GM12864 (cell line): ENCODE results near the gene MTMR12.

Experiments
- DNase-seq: peaks from one replicate; pipeline ENCODE4 v3.0.0-alpha.2; 2011; ENCODE audit warnings: low read depth
- H3K4me3 ChIP-seq: 2 replicates; pipeline ENCODE4 v1.5.1; 2011; ENCODE audit warnings: mild to moderate bottlenecking, low read depth, low read length, control low read depth
- CTCF ChIP-seq: IDR thresholded peaks from 2 replicates; pipeline ENCODE4 v1.5.1; 2011; ENCODE audit warnings: low read depth, mild to moderate bottlenecking, moderate library complexity, low read length, control low read depth, inconsistent platforms; ENCODE audit errors: missing control alignments

MTMR12 gene

GRCh38 chr5:32353420-32353819 lies 40.7 kb upstream of the MTMR12 start:
- TF ChIP-seq CTCF = no peak
- H3K4me3 ChIP-seq = no peak overlapping the region
- no peak for DNase-seq

DNA sequence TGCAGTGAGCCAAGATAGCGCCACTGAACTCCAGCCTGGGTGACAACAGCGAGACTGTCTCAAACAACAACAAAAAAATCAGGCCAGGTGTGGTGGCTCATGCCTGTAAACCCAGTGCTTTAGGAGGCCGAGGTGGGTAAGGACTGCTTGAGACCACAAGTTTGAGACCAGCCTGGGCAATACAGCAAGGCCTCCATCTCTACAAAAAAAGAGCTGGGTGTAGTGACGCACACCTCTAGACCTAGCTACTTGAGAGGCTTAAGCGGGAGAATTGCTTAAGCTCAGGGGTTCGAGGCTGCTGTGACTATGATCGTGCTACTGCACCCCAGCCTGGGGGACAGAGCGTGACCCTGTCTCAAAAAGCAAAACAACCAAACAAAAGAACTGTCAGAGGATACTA lies 39.9 kb upstream of the MTMR12 start:
- TF ChIP-seq CTCF = no peak
- DNase-seq = no peak
- no peak overlapping the region for H3K4me3 ChIP-seq

DNA sequence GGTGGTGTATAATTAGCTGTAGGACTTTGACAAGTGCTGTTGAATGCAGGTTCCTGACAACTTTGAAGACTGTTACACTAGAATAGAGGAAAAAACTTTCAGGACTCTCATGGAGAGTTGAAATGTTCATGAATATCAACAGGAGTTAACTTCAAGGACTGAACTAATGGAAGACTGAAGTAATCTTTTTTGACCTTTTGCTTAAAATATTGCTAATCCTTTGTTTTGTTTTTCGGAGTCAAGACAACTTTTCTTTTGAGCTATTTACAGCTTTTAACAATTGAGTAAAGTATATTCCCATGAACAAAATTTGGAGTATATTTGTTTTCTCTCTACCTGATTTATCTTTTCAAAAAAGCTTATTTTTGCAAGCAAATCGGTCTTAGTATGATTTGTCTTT lies 34.1 kb upstream of the MTMR12 start:
- no peak overlapping the region for H3K4me3 ChIP-seq
- TF ChIP-seq CTCF = no peak
- no peak for DNase-seq

DNA sequence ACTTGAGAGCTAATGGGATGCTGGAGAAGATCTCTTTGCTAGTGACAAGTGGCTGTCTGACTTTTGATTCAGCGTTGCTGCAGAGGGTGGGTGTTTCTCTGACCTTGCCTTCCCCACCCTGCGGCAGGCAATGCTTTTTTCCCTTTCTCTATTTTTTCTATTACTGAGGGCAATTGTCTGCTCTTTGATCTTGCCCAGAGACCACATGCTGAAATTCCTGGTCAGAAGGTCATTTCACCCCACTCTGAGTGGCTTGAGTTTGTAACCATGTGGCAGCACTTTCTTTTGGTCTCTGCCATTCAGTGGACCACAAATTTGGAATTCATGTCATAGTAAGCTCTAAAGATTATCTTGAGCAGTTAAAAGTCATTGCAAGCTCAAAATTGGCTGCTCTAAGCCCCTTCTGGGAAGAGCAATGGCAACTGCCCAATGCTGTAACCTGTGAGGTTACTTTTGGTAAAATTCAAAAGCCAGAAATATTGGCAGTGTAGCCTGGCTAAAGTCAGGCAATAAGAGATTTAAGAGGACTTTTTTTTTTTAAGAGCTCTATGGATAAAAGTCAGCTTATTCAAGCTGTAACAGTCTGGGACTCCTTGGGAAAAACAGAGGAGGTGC lies 30.4 kb upstream of the MTMR12 start:
- H3K4me3 ChIP-seq = no peak overlapping the region
- no peak for TF ChIP-seq CTCF
- no peak for DNase-seq

DNA sequence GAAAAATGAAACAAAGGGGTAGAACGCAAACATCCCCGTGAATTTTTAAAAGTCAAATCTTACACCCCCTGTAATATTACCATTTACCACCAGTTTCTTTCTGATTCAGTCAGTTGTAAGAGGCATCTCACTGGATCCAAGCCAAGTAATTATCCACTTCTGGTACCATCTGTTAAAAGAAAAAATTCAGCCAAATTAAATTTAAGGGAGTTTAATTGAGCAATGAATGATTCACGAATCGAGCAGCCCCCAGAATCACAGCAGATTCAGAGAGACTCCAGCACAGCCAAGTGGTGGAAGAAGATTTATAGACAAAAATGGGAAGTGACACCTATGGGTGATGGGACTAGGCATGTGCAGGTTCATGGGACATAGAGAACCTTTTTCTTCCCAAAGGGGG lies 29.9 kb upstream of the MTMR12 start:
- H3K4me3 ChIP-seq = no peak overlapping the region
- TF ChIP-seq CTCF = no peak
- DNase-seq = no peak

- TF ChIP-seq CTCF = no peak
- DNase-seq = no peak
- no peak overlapping the region for H3K4me3 ChIP-seq
Measured at GRCh38 chr5:32339878-32340277, 27.1 kb upstream of the MTMR12 start.

- no peak overlapping the region for H3K4me3 ChIP-seq
- no peak for TF ChIP-seq CTCF
- no peak for DNase-seq
Measured at GRCh38 chr5:32339198-32339597, 26.5 kb upstream of the MTMR12 start.
